ENCODE data around the gene TEPSIN.

TEPSIN gene

DNA sequence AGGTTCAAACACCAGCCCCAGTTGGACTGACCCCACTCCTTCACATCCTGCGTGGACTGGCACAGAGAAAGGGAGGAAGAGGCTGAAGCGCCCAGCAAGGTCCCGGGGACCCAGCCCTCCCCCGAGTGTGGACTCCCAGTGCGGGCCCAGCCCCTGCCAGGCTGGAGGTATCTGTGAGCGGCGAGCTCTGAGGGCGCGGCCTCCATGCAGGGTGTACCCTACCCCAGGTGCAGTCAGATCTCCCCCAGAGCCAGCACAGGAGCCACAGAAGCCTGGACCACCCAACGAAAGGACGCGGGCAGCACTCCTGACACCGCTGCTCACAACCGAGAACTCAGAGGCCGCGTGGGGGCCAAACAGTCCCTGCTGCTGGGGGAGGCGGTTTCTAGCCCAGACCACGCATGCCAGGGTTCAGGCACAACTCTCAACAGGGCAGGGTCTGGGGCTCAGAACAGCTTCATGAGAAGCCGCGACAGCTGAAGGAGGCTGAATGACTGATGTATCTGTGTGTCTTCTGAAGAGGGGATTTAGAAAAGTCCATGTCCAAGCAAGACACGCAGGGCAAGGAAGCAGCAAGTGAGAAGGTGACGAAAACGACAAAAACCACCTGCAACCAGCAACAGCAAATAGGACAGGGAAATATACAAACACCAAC, 47.8 kb upstream of the TEPSIN start:
- TF ChIP-seq, protein P1, sequence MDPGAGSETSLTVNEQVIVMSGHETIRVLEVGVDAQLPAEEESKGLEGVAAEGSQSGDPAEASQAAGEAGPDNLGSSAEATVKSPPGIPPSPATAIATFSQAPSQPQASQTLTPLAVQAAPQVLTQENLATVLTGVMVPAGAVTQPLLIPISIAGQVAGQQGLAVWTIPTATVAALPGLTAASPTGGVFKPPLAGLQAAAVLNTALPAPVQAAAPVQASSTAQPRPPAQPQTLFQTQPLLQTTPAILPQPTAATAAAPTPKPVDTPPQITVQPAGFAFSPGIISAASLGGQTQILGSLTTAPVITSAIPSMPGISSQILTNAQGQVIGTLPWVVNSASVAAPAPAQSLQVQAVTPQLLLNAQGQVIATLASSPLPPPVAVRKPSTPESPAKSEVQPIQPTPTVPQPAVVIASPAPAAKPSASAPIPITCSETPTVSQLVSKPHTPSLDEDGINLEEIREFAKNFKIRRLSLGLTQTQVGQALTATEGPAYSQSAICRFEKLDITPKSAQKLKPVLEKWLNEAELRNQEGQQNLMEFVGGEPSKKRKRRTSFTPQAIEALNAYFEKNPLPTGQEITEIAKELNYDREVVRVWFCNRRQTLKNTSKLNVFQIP (CRISPR knock-in tag; IDR thresholded peaks at IDR 0.05; ENCODE audit: borderline replicate concordance, low read depth), result no peak
- TF ChIP-seq PPARA (CRISPR knock-in tag; IDR thresholded peaks at IDR 0.05; ENCODE audit: borderline replicate concordance), result no peak
- no peak for TF ChIP-seq ZNF565 (CRISPR knock-in tag; conservative IDR thresholded peaks at IDR 0.05; ENCODE audit: low read depth)
- TF ChIP-seq ARNTL (CRISPR knock-in tag; IDR thresholded peaks at IDR 0.05; ENCODE audit: borderline replicate concordance, low read depth), result no peak
- no peak for TF ChIP-seq ZFP3 (CRISPR knock-in tag; IDR thresholded peaks at IDR 0.05)
- TF ChIP-seq GLIS3 (CRISPR knock-in tag; IDR thresholded peaks at IDR 0.05), result no peak
- TF ChIP-seq, protein P2, sequence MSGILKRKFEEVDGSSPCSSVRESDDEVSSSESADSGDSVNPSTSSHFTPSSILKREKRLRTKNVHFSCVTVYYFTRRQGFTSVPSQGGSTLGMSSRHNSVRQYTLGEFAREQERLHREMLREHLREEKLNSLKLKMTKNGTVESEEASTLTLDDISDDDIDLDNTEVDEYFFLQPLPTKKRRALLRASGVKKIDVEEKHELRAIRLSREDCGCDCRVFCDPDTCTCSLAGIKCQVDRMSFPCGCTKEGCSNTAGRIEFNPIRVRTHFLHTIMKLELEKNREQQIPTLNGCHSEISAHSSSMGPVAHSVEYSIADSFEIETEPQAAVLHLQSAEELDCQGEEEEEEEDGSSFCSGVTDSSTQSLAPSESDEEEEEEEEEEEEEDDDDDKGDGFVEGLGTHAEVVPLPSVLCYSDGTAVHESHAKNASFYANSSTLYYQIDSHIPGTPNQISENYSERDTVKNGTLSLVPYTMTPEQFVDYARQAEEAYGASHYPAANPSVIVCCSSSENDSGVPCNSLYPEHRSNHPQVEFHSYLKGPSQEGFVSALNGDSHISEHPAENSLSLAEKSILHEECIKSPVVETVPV (CRISPR knock-in tag; IDR thresholded peaks at IDR 0.05), result no peak
- no peak for TF ChIP-seq TOX (CRISPR knock-in tag; IDR thresholded peaks at IDR 0.05; ENCODE audit: borderline replicate concordance)
- TF ChIP-seq, protein P3, sequence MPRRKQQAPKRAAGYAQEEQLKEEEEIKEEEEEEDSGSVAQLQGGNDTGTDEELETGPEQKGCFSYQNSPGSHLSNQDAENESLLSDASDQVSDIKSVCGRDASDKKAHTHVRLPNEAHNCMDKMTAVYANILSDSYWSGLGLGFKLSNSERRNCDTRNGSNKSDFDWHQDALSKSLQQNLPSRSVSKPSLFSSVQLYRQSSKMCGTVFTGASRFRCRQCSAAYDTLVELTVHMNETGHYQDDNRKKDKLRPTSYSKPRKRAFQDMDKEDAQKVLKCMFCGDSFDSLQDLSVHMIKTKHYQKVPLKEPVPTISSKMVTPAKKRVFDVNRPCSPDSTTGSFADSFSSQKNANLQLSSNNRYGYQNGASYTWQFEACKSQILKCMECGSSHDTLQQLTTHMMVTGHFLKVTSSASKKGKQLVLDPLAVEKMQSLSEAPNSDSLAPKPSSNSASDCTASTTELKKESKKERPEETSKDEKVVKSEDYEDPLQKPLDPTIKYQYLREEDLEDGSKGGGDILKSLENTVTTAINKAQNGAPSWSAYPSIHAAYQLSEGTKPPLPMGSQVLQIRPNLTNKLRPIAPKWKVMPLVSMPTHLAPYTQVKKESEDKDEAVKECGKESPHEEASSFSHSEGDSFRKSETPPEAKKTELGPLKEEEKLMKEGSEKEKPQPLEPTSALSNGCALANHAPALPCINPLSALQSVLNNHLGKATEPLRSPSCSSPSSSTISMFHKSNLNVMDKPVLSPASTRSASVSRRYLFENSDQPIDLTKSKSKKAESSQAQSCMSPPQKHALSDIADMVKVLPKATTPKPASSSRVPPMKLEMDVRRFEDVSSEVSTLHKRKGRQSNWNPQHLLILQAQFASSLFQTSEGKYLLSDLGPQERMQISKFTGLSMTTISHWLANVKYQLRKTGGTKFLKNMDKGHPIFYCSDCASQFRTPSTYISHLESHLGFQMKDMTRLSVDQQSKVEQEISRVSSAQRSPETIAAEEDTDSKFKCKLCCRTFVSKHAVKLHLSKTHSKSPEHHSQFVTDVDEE (CRISPR knock-in tag; IDR thresholded peaks at IDR 0.05), result no peak
- TF ChIP-seq, protein P4, sequence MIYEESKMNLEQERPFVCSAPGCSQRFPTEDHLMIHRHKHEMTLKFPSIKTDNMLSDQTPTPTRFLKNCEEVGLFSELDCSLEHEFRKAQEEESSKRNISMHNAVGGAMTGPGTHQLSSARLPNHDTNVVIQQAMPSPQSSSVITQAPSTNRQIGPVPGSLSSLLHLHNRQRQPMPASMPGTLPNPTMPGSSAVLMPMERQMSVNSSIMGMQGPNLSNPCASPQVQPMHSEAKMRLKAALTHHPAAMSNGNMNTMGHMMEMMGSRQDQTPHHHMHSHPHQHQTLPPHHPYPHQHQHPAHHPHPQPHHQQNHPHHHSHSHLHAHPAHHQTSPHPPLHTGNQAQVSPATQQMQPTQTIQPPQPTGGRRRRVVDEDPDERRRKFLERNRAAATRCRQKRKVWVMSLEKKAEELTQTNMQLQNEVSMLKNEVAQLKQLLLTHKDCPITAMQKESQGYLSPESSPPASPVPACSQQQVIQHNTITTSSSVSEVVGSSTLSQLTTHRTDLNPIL (CRISPR knock-in tag; IDR thresholded peaks at IDR 0.05; ENCODE audit: low read depth), result no peak
- no peak for TF ChIP-seq SNAI2 (CRISPR knock-in tag; IDR thresholded peaks at IDR 0.05)
- no peak for TF ChIP-seq ZNF70 (CRISPR knock-in tag; IDR thresholded peaks at IDR 0.05)
- no peak for ATAC-seq

DNA sequence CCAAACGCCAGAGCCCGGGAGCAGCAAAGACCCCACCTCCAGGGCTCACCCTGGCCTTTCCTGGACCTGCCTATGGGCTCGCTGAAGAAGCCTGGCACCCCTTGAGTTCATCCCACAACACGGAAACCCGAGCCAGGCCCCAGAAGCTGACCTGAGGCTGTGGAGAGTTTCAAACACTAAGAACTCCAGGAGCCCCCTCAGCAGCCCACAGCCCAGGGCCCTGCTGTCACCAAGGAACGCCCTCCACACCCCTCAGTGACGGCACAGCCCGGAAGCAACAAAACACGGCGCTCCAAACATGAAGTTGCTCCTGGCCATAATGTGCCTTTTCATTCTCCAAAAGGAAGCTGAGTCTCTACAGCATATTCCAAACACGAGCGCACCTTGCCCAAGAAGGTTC, 47.0 kb upstream of the TEPSIN start:
- no peak for ATAC-seq
- TF ChIP-seq TCF4 (CRISPR knock-in tag; IDR thresholded peaks at IDR 0.05; ENCODE audit: borderline replicate concordance), result no peak
- no peak for TF ChIP-seq CSDC2 (CRISPR knock-in tag; IDR thresholded peaks at IDR 0.05)
- no peak for TF ChIP-seq ZFP3 (CRISPR knock-in tag; IDR thresholded peaks at IDR 0.05)
- no peak for TF ChIP-seq ZC3H10 (CRISPR knock-in tag; IDR thresholded peaks at IDR 0.05)
- no peak for TF ChIP-seq ZNF8 (CRISPR knock-in tag; IDR thresholded peaks at IDR 0.05)
- no peak for TF ChIP-seq BACH2 (CRISPR knock-in tag; IDR thresholded peaks at IDR 0.05; ENCODE audit: borderline replicate concordance)
- no peak for TF ChIP-seq OSR1 (CRISPR knock-in tag; IDR thresholded peaks at IDR 0.05)
- TF ChIP-seq ESRRG (CRISPR knock-in tag; IDR thresholded peaks at IDR 0.05), result no peak
- no peak for TF ChIP-seq ZFP30 (CRISPR knock-in tag; IDR thresholded peaks at IDR 0.05)
- TF ChIP-seq ARNTL (CRISPR knock-in tag; IDR thresholded peaks at IDR 0.05; ENCODE audit: borderline replicate concordance, low read depth), result no peak
- TF ChIP-seq, protein P1 (CRISPR knock-in tag; IDR thresholded peaks at IDR 0.05; ENCODE audit: borderline replicate concordance, low read depth), result no peak
- TF ChIP-seq ZNF70 (CRISPR knock-in tag; IDR thresholded peaks at IDR 0.05), result no peak
- TF ChIP-seq, protein P5, sequence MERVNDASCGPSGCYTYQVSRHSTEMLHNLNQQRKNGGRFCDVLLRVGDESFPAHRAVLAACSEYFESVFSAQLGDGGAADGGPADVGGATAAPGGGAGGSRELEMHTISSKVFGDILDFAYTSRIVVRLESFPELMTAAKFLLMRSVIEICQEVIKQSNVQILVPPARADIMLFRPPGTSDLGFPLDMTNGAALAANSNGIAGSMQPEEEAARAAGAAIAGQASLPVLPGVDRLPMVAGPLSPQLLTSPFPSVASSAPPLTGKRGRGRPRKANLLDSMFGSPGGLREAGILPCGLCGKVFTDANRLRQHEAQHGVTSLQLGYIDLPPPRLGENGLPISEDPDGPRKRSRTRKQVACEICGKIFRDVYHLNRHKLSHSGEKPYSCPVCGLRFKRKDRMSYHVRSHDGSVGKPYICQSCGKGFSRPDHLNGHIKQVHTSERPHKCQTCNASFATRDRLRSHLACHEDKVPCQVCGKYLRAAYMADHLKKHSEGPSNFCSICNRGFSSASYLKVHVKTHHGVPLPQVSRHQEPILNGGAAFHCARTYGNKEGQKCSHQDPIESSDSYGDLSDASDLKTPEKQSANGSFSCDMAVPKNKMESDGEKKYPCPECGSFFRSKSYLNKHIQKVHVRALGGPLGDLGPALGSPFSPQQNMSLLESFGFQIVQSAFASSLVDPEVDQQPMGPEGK (CRISPR knock-in tag; IDR thresholded peaks at IDR 0.05; ENCODE audit: borderline replicate concordance), result no peak
- TF ChIP-seq, protein P4 (CRISPR knock-in tag; IDR thresholded peaks at IDR 0.05; ENCODE audit: low read depth), result no peak
- no peak for TF ChIP-seq ISL1 (CRISPR knock-in tag; IDR thresholded peaks at IDR 0.05)

Data from SK-N-SH treated with all-trans-retinoic acid at 6 μM for 48 hours (cell line).